Astrocyte of the cerebellum (primary cell): ENCODE data around the gene THSD4.

Experiments
- DNase-seq: peaks from one replicate; pipeline ENCODE4 v3.0.0-alpha.2; 2011; ENCODE audit warnings: low read depth
- H3K4me3 ChIP-seq: 2 replicates; pipeline ENCODE4 v1.5.1; 2011; ENCODE audit warnings: mild to moderate bottlenecking, low read depth, low read length, moderate library complexity
- CTCF ChIP-seq: IDR thresholded peaks from 2 replicates; pipeline ENCODE4 v1.5.1; 2012; ENCODE audit warnings: low read length, low read depth, moderate library complexity, mild to moderate bottlenecking; ENCODE audit errors: missing control alignments
- in situ Hi-C: cut with HindIII; loops from 2 replicates; pipeline ENCODE4 v1.10.0; 2017; ENCODE audit warnings: low sequenced_read_pairs

Gene THSD4

GRCh38 chr15:71571641-71572040 lies 456.4 kb downstream of the THSD4 start:
- no peak for DNase-seq
- in situ Hi-C loops, result no loop called here
- no peak overlapping the region for H3K4me3 ChIP-seq
- no peak for TF ChIP-seq CTCF

- no peak for DNase-seq
- H3K4me3 ChIP-seq, result no peak overlapping the region
- TF ChIP-seq CTCF, result peak; percentile 33
- in situ Hi-C loops, result no loop called here
Measured at GRCh38 chr15:71572452-71573053, 457.3 kb downstream of the THSD4 start.

GRCh38 chr15:71573599-71573998 lies 458.3 kb downstream of the THSD4 start:
- in situ Hi-C loops, result no loop called here
- DNase-seq, result no peak

GRCh38 chr15:71575474-71576045 lies 460.3 kb downstream of the THSD4 start:
- in situ Hi-C loops, result no loop called here
- no peak overlapping the region for H3K4me3 ChIP-seq
- peak; percentile 55 for TF ChIP-seq CTCF
- DNase-seq, result no peak

More at GRCh38 chr15:71573599-71573998, 458.3 kb downstream of the THSD4 start:
- no peak for TF ChIP-seq CTCF
- no peak overlapping the region for H3K4me3 ChIP-seq

- in situ Hi-C loops, result no loop called here
- no peak for TF ChIP-seq CTCF
- no peak overlapping the region for H3K4me3 ChIP-seq
- no peak for DNase-seq
Measured at GRCh38 chr15:71577071-71577470, 461.8 kb downstream of the THSD4 start.

GRCh38 chr15:71581398-71581930 lies 466.2 kb downstream of the THSD4 start:
- no peak overlapping the region for H3K4me3 ChIP-seq
- no peak for DNase-seq
- in situ Hi-C loops, result no loop called here
- TF ChIP-seq CTCF, result no peak
